Esophagus squamous epithelium (tissue), 4 donors: Measurements from ENCODE around the gene RASGRP2.

Source experiments
- CTCF ChIP-seq, 6 experiments: fragments of 450-650 bp in 4 of 6; fragments of 200-600 bp in 2 of 6; sonication (generic) in 2 of 6; IDR thresholded peaks; one replicate each; pipeline ENCODE4 v1.5.1; 2016 to 2019; ENCODE audit warnings: antibody characterized with exemption in 6 of 6, mild to moderate bottlenecking in 4 of 6, moderate library complexity in 4 of 6
- POLR2A ChIP-seq, 4 donors: fragments of 450-650 bp; IDR thresholded peaks; one replicate each; pipeline ENCODE4 v1.6.1; 2017; ENCODE audit warnings: antibody characterized with exemption in 4 of 4, mild to moderate bottlenecking in 4 of 4, moderate library complexity in 3 of 4

GRCh38 chr11:64744544-64745188, 724 bp upstream of the RASGRP2 start:
- TF ChIP-seq CTCF (IDR thresholded peaks at IDR 0.05) (no peak), POLR2A (IDR thresholded peaks at IDR 0.05) (no peak)
